ENCODE data around the gene XYLT2. TPM values are rescaled to one million over a fixed set of nuclear protein-coding genes. Genes with fewer than 3 reads are reported as not detected.

XYLT2 gene
- total and polyA plus RNA-seq, 10 donors: 10.0 to 27.3 (median 19.6) TPM

- H3K36me3 ChIP-seq: no peaks in the 10 kb centered on the region
- WGBS, 5 donors: 57 to 67% (median 61%) methylated on average over 4 of the region's 4 CpGs
- peaks cover 0 to 7% (median 0%) of the 10 kb centered on the region in 7 donors for H3K27me3 ChIP-seq (replicated peaks in 1 of 7)
- no peaks in the 10 kb centered on the region for H3K9me3 ChIP-seq
- no peak for TF ChIP-seq POLR2A (IDR thresholded peaks at IDR 0.05)
- H3K4me3 ChIP-seq: no peak overlapping the region
- intact Hi-C loops (cut with DNase I; ENCODE audit: low total_unique reads): no loop called here
- no peak overlapping the region for H3K27ac ChIP-seq
- no peaks in the 10 kb centered on the region for H3K4me1 ChIP-seq
- no peak for DNase-seq
These were observed 20.0 kb upstream of the XYLT2 start for GRCh38 chr17:50325906-50326305.

- no peak overlapping the region for H3K4me3 ChIP-seq
- H3K27ac ChIP-seq: no peak overlapping the region
- H3K9me3 ChIP-seq: no peaks in the 10 kb centered on the region
- H3K36me3 ChIP-seq: no peaks in the 10 kb centered on the region
- no peak for DNase-seq
- intact Hi-C loops (cut with DNase I; ENCODE audit: low total_unique reads): no loop called here
- H3K4me1 ChIP-seq: no peaks in the 10 kb centered on the region
- no peak for TF ChIP-seq POLR2AphosphoS5 (IDR thresholded peaks at IDR 0.05)
- TF ChIP-seq CTCF (IDR thresholded peaks at IDR 0.05 in 8 of 11, conservative IDR thresholded peaks at IDR 0.05 in 3 of 11): no peak
- TF ChIP-seq POLR2A (IDR thresholded peaks at IDR 0.05): no peak
- peaks cover 0 to 7% (median 0%) of the 10 kb centered on the region in 7 donors for H3K27me3 ChIP-seq (replicated peaks in 1 of 7)
- WGBS, 5 donors: 57 to 79% (median 69%) methylated on average over 9 of the region's 9 CpGs
These were observed 19.0 kb upstream of the XYLT2 start for GRCh38 chr17:50326831-50327364.

GRCh38 chr17:50328363-50329325, 17.3 kb upstream of the XYLT2 start:
- 76 to 83% (median 79%) methylated on average over 20 to 21 of the region's 21 CpGs for WGBS, 5 donors

GRCh38 chr17:50329716-50330115, 16.2 kb upstream of the XYLT2 start:
- TF ChIP-seq POLR2A (IDR thresholded peaks at IDR 0.05) (no peak), POLR2AphosphoS5 (IDR thresholded peaks at IDR 0.05) (no peak), CTCF (IDR thresholded peaks at IDR 0.05 in 8 of 11, conservative IDR thresholded peaks at IDR 0.05 in 3 of 11) (no peak)
- H3K27me3 ChIP-seq (replicated peaks in 1 of 7): peaks cover 0 to 26% (median 0%) of the 10 kb centered on the region in 7 donors
- no peaks in the 10 kb centered on the region for H3K36me3 ChIP-seq
- peaks cover 0 to 13% (median 0%) of the 10 kb centered on the region in 6 donors for H3K4me1 ChIP-seq
- H3K4me3 ChIP-seq: no peak overlapping the region
- 80 to 85% (median 85%) methylated on average over 3 of the region's 3 CpGs for WGBS, 5 donors
- no peaks in the 10 kb centered on the region for H3K9me3 ChIP-seq
- H3K27ac ChIP-seq: no peak overlapping the region
- DNase-seq: no peak
- intact Hi-C loops (cut with DNase I; ENCODE audit: low total_unique reads): no loop called here

More at GRCh38 chr17:50328363-50329325, 17.3 kb upstream of the XYLT2 start:
- DNase-seq: no peak
- TF ChIP-seq POLR2A (IDR thresholded peaks at IDR 0.05): no peak
- no peak for TF ChIP-seq POLR2AphosphoS5 (IDR thresholded peaks at IDR 0.05)
- H3K4me1 ChIP-seq: peaks cover 0 to 8% (median 0%) of the 10 kb centered on the region in 6 donors
- H3K9me3 ChIP-seq: no peaks in the 10 kb centered on the region
- H3K27ac ChIP-seq: no peak overlapping the region
- no peaks in the 10 kb centered on the region for H3K36me3 ChIP-seq
- H3K27me3 ChIP-seq (replicated peaks in 1 of 7): peaks cover 0 to 22% (median 0%) of the 10 kb centered on the region in 7 donors
- intact Hi-C loops (cut with DNase I; ENCODE audit: low total_unique reads): no loop called here
- H3K4me3 ChIP-seq: no peak overlapping the region

Data from spleen (tissue), 11 donors.